Dedifferentiated amniotic fluid mesenchymal stem cell (primary cell): Measurements from ENCODE around the gene MYO3B.
"Not testable (repeated sequence)": the region's sequence is repeated elsewhere in the genome, so short reads cannot be mapped to it uniquely, and the experiment has no call there.

ENCODE experiments used
- DNase-seq: peaks from one replicate; pipeline ENCODE4 v3.0.0-alpha.2; 2016; ENCODE audit errors: extremely low spot score

The MYO3B gene

GRCh38 chr2:170512266-170512665 lies 334.3 kb downstream of the MYO3B start:
- DNase-seq = no peak

- DNase-seq = no peak
Measured at GRCh38 chr2:170514140-170514539, 336.2 kb downstream of the MYO3B start.

- DNase-seq = no peak
Measured at GRCh38 chr2:170517538-170517937, 339.6 kb downstream of the MYO3B start.

GRCh38 chr2:170518911-170519310 lies 341.0 kb downstream of the MYO3B start:
- no peak for DNase-seq

- no peak for DNase-seq
Measured at GRCh38 chr2:170521299-170521698, 343.4 kb downstream of the MYO3B start.

- no peak for DNase-seq
Measured at GRCh38 chr2:170523506-170523905, 345.6 kb downstream of the MYO3B start.

- DNase-seq = no peak
Measured at GRCh38 chr2:170524828-170525565, 347.1 kb downstream of the MYO3B start.

- peak; percentile 88 for DNase-seq
Measured at GRCh38 chr2:170525566-170525900, 347.6 kb downstream of the MYO3B start.

GRCh38 chr2:170530284-170530745 lies 352.4 kb downstream of the MYO3B start:
- no peak for DNase-seq

- DNase-seq = no peak
Measured at GRCh38 chr2:170530803-170531564, 353.0 kb downstream of the MYO3B start.

- no peak for DNase-seq
Measured at GRCh38 chr2:170531876-170532275, 353.9 kb downstream of the MYO3B start.

GRCh38 chr2:170533156-170533555 lies 355.2 kb downstream of the MYO3B start:
- DNase-seq = no peak

- no peak for DNase-seq
Measured at GRCh38 chr2:170535552-170535951, 357.6 kb downstream of the MYO3B start.

GRCh38 chr2:170544817-170545216 lies 366.9 kb downstream of the MYO3B start:
- no peak for DNase-seq

- DNase-seq = no peak
Measured at GRCh38 chr2:170548304-170548703, 370.4 kb downstream of the MYO3B start.

GRCh38 chr2:170550501-170550900 lies 372.6 kb downstream of the MYO3B start:
- no peak for DNase-seq

- not testable (repeated sequence) for DNase-seq
Measured at GRCh38 chr2:170551899-170552298, 374.0 kb downstream of the MYO3B start.

- no peak for DNase-seq
Measured at GRCh38 chr2:170553748-170554147, 375.8 kb downstream of the MYO3B start.

- peak; percentile 32 for DNase-seq
Measured at GRCh38 chr2:170554278-170554955, 376.5 kb downstream of the MYO3B start.

- DNase-seq = no peak
Measured at GRCh38 chr2:170562928-170563327, 385.0 kb downstream of the MYO3B start.

- no peak for DNase-seq
Measured at GRCh38 chr2:170563401-170563800, 385.5 kb downstream of the MYO3B start.

- DNase-seq = no peak
Measured at GRCh38 chr2:170566138-170566537, 388.2 kb downstream of the MYO3B start.

GRCh38 chr2:170567429-170567828 lies 389.5 kb downstream of the MYO3B start:
- DNase-seq = no peak
